Retinal pigment epithelial cell (primary cell): ENCODE results near the gene VPS45.

Experiments
- DNase-seq: peaks from one replicate; pipeline ENCODE4 v3.0.0-alpha.2; 2010; ENCODE audit warnings: low read depth
- H3K4me3 ChIP-seq: 2 replicates; pipeline ENCODE4 v1.5.1; 2011; ENCODE audit warnings: mild to moderate bottlenecking, low read length, control low read depth, moderate library complexity
- TF ChIP-seq, protein P1 (sequence below): conservative IDR thresholded peaks from 2 replicates; pipeline ENCODE4 v1.5.1; 2011; ENCODE audit warnings: low read depth, low read length, control low read depth, inconsistent platforms

Gene VPS45

DNA sequence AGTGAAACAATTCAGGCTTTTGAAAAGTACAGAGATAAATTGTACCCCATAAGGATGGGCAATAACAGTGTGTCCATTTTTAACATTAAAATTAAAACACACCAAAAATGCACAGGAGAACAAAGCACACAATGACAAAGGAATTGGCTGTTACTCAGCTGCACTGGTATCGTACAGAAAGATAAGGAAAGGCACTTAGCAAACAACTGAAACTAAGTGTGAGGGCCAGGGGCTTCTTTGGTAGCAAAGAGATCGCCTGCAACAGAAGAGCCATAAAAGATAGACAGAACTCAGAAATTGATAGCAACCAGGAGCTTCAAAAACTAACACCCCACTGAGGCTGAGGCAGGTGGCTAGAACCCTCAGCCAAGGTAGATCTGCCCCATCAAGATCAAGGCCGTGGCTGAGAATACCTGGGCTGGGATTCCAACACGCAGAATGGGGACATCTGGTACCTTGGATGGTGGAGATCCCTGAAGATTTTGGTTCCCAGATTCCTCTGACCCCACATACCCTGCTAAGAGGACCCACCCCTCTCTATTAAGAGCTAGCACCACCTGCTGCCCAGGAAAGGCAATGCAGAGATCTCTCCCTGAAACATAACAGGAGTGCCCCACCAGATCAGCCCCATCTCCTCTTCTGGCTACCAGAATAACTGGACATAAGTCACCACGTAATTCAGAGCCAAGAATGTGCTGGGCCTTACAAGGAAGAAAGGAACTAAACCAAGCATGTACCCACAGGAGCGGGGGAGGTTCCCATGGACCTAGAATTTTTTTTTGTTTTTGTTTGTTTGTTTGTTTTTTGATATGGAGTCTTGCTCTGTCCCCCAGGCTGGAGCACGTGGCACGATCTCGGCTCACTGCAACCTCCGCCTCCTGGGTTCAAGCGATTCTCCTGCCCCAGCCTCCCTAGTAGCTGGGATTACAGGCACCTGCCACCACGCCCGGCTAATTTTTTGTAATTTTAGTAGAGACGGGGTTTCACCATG is 98.3 kb downstream of the VPS45 start:
- no peak overlapping the region for H3K4me3 ChIP-seq
- TF ChIP-seq, protein P1, sequence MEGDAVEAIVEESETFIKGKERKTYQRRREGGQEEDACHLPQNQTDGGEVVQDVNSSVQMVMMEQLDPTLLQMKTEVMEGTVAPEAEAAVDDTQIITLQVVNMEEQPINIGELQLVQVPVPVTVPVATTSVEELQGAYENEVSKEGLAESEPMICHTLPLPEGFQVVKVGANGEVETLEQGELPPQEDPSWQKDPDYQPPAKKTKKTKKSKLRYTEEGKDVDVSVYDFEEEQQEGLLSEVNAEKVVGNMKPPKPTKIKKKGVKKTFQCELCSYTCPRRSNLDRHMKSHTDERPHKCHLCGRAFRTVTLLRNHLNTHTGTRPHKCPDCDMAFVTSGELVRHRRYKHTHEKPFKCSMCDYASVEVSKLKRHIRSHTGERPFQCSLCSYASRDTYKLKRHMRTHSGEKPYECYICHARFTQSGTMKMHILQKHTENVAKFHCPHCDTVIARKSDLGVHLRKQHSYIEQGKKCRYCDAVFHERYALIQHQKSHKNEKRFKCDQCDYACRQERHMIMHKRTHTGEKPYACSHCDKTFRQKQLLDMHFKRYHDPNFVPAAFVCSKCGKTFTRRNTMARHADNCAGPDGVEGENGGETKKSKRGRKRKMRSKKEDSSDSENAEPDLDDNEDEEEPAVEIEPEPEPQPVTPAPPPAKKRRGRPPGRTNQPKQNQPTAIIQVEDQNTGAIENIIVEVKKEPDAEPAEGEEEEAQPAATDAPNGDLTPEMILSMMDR = peak; percentile 86
- no peak for DNase-seq

DNA sequence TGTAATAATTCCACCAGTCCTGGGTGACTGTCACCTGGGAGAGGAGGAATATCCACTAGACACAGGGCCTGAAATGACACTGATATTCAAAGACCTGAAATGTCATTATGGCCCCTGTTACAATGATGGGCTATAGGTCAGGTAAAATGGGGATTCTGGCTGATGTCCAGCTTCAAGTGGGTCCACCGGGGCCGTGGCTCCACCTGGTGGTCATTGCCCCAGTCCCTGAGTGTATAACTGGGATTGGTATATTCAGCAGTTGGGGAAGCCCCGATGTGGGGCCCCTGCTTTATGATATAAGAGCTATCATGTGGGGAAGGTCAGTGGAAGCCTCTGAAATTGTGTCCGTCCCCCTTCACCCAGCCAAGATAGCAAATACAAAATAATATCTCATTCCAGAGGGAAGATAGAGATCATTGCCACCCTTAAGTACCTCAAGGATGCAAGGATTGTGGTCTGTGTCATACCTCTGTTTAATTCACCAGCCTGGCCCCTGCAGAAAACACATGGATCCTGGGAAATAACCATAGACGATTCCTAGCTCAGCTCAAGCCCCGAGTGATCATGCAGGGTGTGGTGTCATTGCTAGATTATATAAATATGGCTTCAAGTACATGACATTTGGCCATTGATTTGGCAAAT is 101.5 kb downstream of the VPS45 start:
- H3K4me3 ChIP-seq = no peak overlapping the region
- TF ChIP-seq, protein P1 = peak; percentile 89
- no peak for DNase-seq

DNA sequence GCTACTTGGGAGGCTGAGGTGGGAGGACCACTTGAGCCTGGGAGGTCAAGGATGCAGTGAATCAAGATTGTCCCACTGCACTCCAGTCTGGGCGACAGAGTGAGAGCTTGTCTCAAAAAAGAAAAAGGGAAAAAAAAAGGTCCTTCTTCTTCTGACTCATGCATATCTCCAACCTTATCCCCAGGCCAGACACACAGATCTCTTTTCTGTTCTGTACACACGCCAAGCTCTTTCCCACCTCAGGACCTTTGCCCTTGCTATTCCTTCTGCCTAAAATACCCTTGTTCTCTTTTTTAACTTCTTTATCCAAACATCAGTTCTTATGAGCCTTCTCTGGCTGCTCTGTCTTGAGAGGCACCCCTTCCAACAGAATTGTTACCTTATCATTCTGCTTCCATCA is 104.2 kb downstream of the VPS45 start:
- DNase-seq = no peak
- TF ChIP-seq, protein P1 = no peak
- H3K4me3 ChIP-seq = no peak overlapping the region

DNA sequence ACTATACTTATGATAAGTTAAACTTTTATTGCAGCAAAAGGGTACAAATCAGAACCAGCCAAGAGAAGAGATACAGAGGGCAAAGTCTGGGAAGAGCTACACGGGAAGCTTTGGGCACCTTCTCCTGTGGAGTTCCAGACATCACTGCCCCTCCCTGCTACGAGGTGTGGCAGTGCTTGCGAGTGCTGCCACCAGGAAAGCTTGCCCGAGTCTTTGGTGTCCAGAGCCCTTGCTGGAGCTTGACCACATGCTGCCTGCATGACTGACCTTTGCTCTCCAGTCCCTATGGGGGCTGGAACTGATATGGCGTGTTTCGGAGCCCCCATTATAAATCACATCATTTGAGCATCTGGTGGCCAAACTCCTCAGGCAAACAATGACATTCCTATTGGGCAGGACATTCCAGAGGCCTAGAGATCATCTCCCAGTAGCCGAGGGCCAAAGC is 105.6 kb downstream of the VPS45 start:
- TF ChIP-seq, protein P1 = no peak
- H3K4me3 ChIP-seq = no peak overlapping the region
- no peak for DNase-seq

DNA sequence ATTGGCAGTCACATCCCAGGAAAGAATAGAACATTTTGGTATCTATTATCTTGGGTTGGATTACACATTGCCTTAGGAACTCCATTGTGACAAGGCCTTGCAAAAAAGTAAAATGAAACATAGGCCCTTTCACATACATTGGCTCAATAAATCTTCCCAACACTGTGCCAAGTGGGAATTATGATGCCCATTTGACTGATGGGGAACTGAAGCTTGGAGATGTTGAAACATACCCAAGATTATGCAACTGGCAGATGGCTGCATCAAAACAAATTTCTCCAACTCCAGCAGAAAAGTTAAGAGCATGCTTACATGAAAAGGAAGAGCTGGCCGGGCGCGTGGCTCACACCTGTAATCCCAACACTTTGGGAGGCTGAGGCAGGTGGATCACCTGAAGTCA is 109.0 kb downstream of the VPS45 start:
- TF ChIP-seq, protein P1 = no peak
- no peak overlapping the region for H3K4me3 ChIP-seq
- no peak for DNase-seq

DNA sequence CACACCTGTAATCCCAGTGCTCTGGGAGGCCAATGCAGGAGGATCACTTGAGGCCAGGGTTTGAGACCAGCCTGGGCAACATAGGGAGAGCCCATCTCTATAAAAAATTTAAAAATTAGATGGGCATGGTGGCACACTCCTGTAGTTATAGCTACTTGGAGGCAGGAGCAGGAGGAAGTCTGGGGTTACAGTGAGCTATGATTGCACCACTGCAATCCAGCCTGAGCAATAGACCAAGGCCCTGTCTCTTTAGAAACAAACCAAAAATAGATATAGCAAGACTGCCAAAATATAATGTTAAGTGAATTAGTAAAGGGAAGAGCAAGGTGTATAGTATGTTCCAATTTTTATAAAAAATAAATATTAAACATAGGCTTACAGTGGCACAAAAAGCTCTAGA is 111.0 kb downstream of the VPS45 start:
- DNase-seq = no peak
- no peak overlapping the region for H3K4me3 ChIP-seq
- TF ChIP-seq, protein P1 = no peak

DNA sequence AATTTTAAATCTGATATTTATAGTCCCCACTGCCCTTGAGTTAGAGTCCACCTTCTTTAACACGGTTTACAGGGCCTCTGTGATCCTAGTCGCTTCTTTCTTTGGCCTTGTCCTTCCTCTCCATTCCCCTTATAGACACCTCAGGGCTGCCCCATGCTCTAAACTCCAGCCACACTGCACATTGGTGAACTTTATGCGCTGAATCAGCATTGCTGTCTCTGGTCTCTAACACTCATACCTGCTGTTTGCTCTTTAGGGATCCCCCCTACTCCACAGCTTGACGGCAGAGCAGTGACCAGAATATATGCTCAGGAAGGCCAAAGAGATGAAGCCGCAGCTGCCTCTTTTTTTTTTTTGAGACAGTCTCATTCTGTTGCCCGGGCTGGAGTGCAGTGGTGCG is 112.3 kb downstream of the VPS45 start:
- TF ChIP-seq, protein P1 = no peak
- no peak overlapping the region for H3K4me3 ChIP-seq
- DNase-seq = no peak
